ENCODE data around the gene ARHGAP35.

DNA sequence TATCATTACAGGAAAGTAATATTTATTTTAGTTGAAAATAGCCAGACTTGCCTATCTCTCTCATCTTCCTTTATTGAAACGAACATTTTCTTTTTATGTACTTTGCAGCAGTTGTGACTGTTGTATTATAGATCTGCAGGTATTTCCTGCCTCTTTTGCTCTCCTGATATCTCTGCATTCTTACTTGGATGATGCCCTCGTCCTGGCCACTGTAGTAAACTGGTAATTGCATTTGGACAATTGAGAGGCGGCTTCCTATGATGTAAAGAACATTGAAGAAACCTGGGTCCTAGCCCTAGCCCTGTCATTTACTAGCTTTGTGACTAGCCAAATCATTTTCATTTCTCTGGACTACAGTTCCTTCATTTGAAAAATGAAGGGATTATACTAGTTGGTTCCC, 6.4 kb downstream of the ARHGAP35 start:
- TF ChIP-seq, protein P1, sequence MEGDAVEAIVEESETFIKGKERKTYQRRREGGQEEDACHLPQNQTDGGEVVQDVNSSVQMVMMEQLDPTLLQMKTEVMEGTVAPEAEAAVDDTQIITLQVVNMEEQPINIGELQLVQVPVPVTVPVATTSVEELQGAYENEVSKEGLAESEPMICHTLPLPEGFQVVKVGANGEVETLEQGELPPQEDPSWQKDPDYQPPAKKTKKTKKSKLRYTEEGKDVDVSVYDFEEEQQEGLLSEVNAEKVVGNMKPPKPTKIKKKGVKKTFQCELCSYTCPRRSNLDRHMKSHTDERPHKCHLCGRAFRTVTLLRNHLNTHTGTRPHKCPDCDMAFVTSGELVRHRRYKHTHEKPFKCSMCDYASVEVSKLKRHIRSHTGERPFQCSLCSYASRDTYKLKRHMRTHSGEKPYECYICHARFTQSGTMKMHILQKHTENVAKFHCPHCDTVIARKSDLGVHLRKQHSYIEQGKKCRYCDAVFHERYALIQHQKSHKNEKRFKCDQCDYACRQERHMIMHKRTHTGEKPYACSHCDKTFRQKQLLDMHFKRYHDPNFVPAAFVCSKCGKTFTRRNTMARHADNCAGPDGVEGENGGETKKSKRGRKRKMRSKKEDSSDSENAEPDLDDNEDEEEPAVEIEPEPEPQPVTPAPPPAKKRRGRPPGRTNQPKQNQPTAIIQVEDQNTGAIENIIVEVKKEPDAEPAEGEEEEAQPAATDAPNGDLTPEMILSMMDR (IDR thresholded peaks at IDR 0.05; ENCODE audit: insufficient read depth, low read depth, low read length) = no peak
- TF ChIP-seq EZH2 (IDR thresholded peaks at IDR 0.05; ENCODE audit: insufficient read depth, low read length) = no peak

Data from astrocyte (in vitro differentiated cells and primary cell).